HCT116 (cell line): ENCODE results near the gene TNKS1BP1. TPM values are rescaled to one million over a fixed set of nuclear protein-coding genes. Genes with fewer than 3 reads are reported as not detected.

Experiments
- ATAC-seq: fragments of 200-7000 bp; cut with Tn5 transposase; 2 replicates; pipeline ENCODE4 v1.9.1; 2020; ENCODE audit warnings: mild to moderate bottlenecking, moderate library complexity
- BruUV-seq: library from RNA; stranded (reverse); fragments of 400-500 nt; replicated peaks from 2 replicates; lab custom pipeline; 2021; lab: Mats Ljungman, UMichigan
- CTCF ChIA-PET: fragments of 300-600 bp; sonication (Branson Sonifier 250); formaldehyde crosslinking; loops from one replicate; lab custom pipeline; 2021; ENCODE audit warnings: antibody characterized with exemption; lab: Charles Lee
- POLR2A ChIA-PET: fragments of 300-600, 350-600 bp; sonication (Branson Sonifier 250); formaldehyde crosslinking; loops from one replicate; lab custom pipeline; 2021; ENCODE audit warnings: antibody characterized with exemption; lab: Charles Lee
- RAD21 ChIA-PET, 2 experiments: fragments of 300-600 bp; sonication (Branson Sonifier 250); formaldehyde crosslinking; loops; one replicate each; lab custom pipeline; 2023; ENCODE audit warnings: low total read pairs in 2 of 2; ENCODE audit not compliant: uncharacterized antibody in 2 of 2, unreplicated experiment in 2 of 2, low non-redundant PET in 1 of 2; lab: Charles Lee
- DNase-seq: peaks from one replicate; pipeline ENCODE4 v3.0.0-alpha.2; 2010; ENCODE audit warnings: low read depth, low spot score
- H2AFZ ChIP-seq: fragments of 200-600 bp; shearing (Covaris generic), sonication (generic); 2 replicates; pipeline ENCODE4 v1.6.1; 2017; ENCODE audit warnings: low read depth, mixed run types, mixed read lengths, antibody characterized with exemption, low read length; ENCODE audit not compliant: poor library complexity, severe bottlenecking
- H3K27ac ChIP-seq: 2 replicates; pipeline ENCODE4 v1.5.1; 2012; ENCODE audit warnings: low read depth, low read length
- H3K27me3 ChIP-seq: fragments of 200-600 bp; sonication (generic); 2 replicates; pipeline ENCODE4 v1.6.1; 2016; ENCODE audit warnings: mixed run types, low read length, mixed read lengths; ENCODE audit not compliant: insufficient read depth
- H3K36me3 ChIP-seq, 2 experiments: fragments of 200-500 bp in 1 of 2; fragments of 200-600 bp in 1 of 2; sonication (Bioruptor generic) in 1 of 2; sonication (generic) in 1 of 2; 2 replicates each; pipeline versions ENCODE4 v1.5.1 to v1.6.1; 2014 to 2016; ENCODE audit warnings: low read length in 2 of 2, inconsistent platforms in 1 of 2, mixed read lengths in 1 of 2, mixed run types in 1 of 2; ENCODE audit not compliant: insufficient read depth in 2 of 2, control insufficient read depth in 1 of 2
- H3K4me1 ChIP-seq, 2 experiments: fragments of 200-600 bp in 1 of 2; sonication (generic) in 1 of 2; 2 replicates each; pipeline versions ENCODE4 v1.5.1 to v1.6.1; 2012 to 2017; ENCODE audit warnings: low read length in 2 of 2, inconsistent platforms in 1 of 2, mild to moderate bottlenecking in 1 of 2, mixed read lengths in 1 of 2, mixed run types in 1 of 2, moderate library complexity in 1 of 2; ENCODE audit not compliant: insufficient read depth in 2 of 2, control insufficient read depth in 1 of 2
- H3K4me2 ChIP-seq: fragments of 200-600 bp; sonication (generic); 2 replicates; pipeline ENCODE4 v1.6.1; 2017; ENCODE audit warnings: mixed run types, low read length, mixed read lengths
- H3K4me3 ChIP-seq, 2 experiments: fragments of 200-600 bp in 1 of 2; sonication (generic) in 1 of 2; replicated peaks in 1 of 2; 2 replicates each; pipeline ENCODE4 v1.5.1; 2011 to 2016; ENCODE audit warnings: low read length in 2 of 2, control low read depth in 1 of 2, low read depth in 1 of 2, mild to moderate bottlenecking in 1 of 2, mixed read lengths in 1 of 2, mixed run types in 1 of 2
- H3K79me2 ChIP-seq: fragments of 200-600 bp; sonication (generic); 2 replicates; pipeline ENCODE4 v1.6.1; 2017; ENCODE audit warnings: mild to moderate bottlenecking, mixed run types, low read length, moderate library complexity, mixed read lengths; ENCODE audit not compliant: insufficient read depth
- H3K9ac ChIP-seq: fragments of 200-600 bp; sonication (generic); 2 replicates; pipeline ENCODE4 v1.6.1; 2016; ENCODE audit warnings: low read length, mixed read lengths
- H3K9me2 ChIP-seq: fragments of 200-600 bp; sonication (generic), shearing (Covaris generic); 2 replicates; pipeline ENCODE4 v1.6.1; 2017; ENCODE audit warnings: mixed run types, mild to moderate bottlenecking, moderate library complexity; ENCODE audit not compliant: insufficient read depth
- H3K9me3 ChIP-seq, 2 experiments: fragments of 200-500 bp in 1 of 2; fragments of 200-600 bp in 1 of 2; sonication (Bioruptor generic) in 1 of 2; sonication (generic) in 1 of 2; 2 replicates each; pipeline ENCODE4 v1.6.1; 2014 to 2017; ENCODE audit warnings: low read length in 2 of 2, mixed read lengths in 2 of 2, inconsistent platforms in 1 of 2, low read depth in 1 of 2, mild to moderate bottlenecking in 1 of 2, mixed run types in 1 of 2, moderate library complexity in 1 of 2; ENCODE audit not compliant: control insufficient read depth in 1 of 2, insufficient read depth in 1 of 2
- H4K20me1 ChIP-seq: fragments of 200-600 bp; sonication (generic), shearing (Covaris generic); 2 replicates; pipeline ENCODE4 v1.6.1; 2017; ENCODE audit warnings: mixed run types, mild to moderate bottlenecking, moderate library complexity; ENCODE audit not compliant: insufficient read depth
- CEBPB ChIP-seq: IDR thresholded peaks from 2 replicates; pipeline ENCODE4 v1.6.1; 2012; ENCODE audit warnings: low read depth
- EGR1 ChIP-seq: IDR thresholded peaks from 2 replicates; pipeline ENCODE4 v1.6.1; 2012; ENCODE audit warnings: low read depth
- ELF1 ChIP-seq: IDR thresholded peaks from 2 replicates; pipeline ENCODE4 v1.6.1; 2012; ENCODE audit warnings: low read depth, borderline replicate concordance
- MAX ChIP-seq: IDR thresholded peaks from 2 replicates; pipeline ENCODE4 v1.6.1; 2012
- POLR2AphosphoS5 ChIP-seq: IDR thresholded peaks from 2 replicates; pipeline ENCODE4 v1.6.1; 2011; ENCODE audit warnings: mild to moderate bottlenecking, low read depth, low read length, moderate library complexity
- SIN3A ChIP-seq: IDR thresholded peaks from 2 replicates; pipeline ENCODE4 v1.6.1; 2012; ENCODE audit warnings: low read depth
- SP1 ChIP-seq: IDR thresholded peaks from 2 replicates; pipeline ENCODE4 v1.6.1; 2012; ENCODE audit warnings: low read depth
- SRF ChIP-seq: IDR thresholded peaks from 2 replicates; pipeline ENCODE4 v1.6.1; 2012; ENCODE audit warnings: low read depth
- ZBTB33 ChIP-seq: IDR thresholded peaks from 2 replicates; pipeline ENCODE4 v1.6.1; 2011; ENCODE audit warnings: mild to moderate bottlenecking, low read length, moderate library complexity; ENCODE audit not compliant: insufficient replicate concordance; ENCODE audit errors: extremely low read depth
- intact Hi-C: fragments of 100-400 bp; cut with micrococcal nuclease; formaldehyde crosslinking; loops from 2 replicates; pipeline ENCODE4 v1.10.0; 2022
- total RNA-seq: library from RNA; stranded (reverse); gene quantifications from one replicate; pipeline ENCODE4 v1.2.1, GENCODE V29; 2021; ENCODE audit not compliant: unreplicated experiment
- TF ChIP-seq, protein P1 (sequence below): IDR thresholded peaks from 2 replicates; pipeline ENCODE4 v1.6.1; 2012; ENCODE audit warnings: low read depth
- TF ChIP-seq, protein P2 (sequence below): IDR thresholded peaks from 2 replicates; pipeline ENCODE4 v1.6.1; 2012

TNKS1BP1 gene
- total RNA-seq, 1 experiment from 2014 or later = 77.6 TPM

DNA sequence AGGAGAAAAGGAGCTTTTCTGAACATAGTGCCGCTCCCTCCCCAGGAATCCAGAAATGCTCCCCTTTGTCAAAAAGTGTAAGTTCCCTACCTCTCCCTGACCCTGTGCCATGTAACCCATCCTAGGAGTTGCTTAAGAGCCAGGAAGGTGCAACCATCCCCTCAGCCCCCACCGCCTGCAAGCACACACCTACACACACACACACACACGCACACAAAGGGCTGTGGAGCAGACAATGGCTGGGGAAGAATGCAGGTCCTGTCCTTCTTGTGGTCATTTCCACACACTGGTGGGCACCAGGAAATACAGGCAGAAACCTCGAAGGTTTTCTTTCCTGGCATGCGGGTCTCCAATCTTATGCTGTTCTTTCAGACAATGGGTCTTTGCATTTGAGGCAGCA, 14.6 kb upstream of the TNKS1BP1 start:
- no peak for DNase-seq
- no TSS peak for BruUV-seq
- no peaks in the 10 kb centered on the region for H3K9me2 ChIP-seq

More for the DNA sequence above, 14.6 kb upstream of the TNKS1BP1 start:
- Histone ChIP-seq H3K36me3 (peaks cover 0 to 2% of the 10 kb centered on the region in 2 experiments; a peak in 1 of 4 replicates), H3K9ac (no peak overlapping the region), H3K27ac (no peak overlapping the region), H3K9me3 (no peaks in the 10 kb centered on the region), H2AFZ (no peak overlapping the region), H3K4me1 (peaks cover 7 to 15% of the 10 kb centered on the region in 2 experiments; a peak in 3 of 4 replicates), H3K4me2 (no peak overlapping the region), H3K79me2 (peaks cover 12% of the 10 kb centered on the region), H3K4me3 (no peak overlapping the region), H3K27me3 (no peaks in the 10 kb centered on the region), H4K20me1 (no peaks in the 10 kb centered on the region)
- ChIA-PET POLR2A (interaction anchor here (1.0 kb wide), 1 partner anchor 14 kb away, joined by 3 read pairs; no protein-coding TSS in a partner anchor), CTCF (interaction anchor here (1.2 kb wide), 1 partner anchor 13 kb away, joined by 3 read pairs; no protein-coding TSS in a partner anchor), RAD21 (no interaction called here)
- intact Hi-C loops = no loop called here
- ATAC-seq = no peak
- TF ChIP-seq EGR1 = no peak
- TF ChIP-seq, protein P1, sequence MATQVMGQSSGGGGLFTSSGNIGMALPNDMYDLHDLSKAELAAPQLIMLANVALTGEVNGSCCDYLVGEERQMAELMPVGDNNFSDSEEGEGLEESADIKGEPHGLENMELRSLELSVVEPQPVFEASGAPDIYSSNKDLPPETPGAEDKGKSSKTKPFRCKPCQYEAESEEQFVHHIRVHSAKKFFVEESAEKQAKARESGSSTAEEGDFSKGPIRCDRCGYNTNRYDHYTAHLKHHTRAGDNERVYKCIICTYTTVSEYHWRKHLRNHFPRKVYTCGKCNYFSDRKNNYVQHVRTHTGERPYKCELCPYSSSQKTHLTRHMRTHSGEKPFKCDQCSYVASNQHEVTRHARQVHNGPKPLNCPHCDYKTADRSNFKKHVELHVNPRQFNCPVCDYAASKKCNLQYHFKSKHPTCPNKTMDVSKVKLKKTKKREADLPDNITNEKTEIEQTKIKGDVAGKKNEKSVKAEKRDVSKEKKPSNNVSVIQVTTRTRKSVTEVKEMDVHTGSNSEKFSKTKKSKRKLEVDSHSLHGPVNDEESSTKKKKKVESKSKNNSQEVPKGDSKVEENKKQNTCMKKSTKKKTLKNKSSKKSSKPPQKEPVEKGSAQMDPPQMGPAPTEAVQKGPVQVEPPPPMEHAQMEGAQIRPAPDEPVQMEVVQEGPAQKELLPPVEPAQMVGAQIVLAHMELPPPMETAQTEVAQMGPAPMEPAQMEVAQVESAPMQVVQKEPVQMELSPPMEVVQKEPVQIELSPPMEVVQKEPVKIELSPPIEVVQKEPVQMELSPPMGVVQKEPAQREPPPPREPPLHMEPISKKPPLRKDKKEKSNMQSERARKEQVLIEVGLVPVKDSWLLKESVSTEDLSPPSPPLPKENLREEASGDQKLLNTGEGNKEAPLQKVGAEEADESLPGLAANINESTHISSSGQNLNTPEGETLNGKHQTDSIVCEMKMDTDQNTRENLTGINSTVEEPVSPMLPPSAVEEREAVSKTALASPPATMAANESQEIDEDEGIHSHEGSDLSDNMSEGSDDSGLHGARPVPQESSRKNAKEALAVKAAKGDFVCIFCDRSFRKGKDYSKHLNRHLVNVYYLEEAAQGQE = no peak
- no peak for TF ChIP-seq SP1
- TF ChIP-seq ZBTB33 = no peak
- TF ChIP-seq CEBPB = no peak
- TF ChIP-seq MAX = no peak
- TF ChIP-seq POLR2AphosphoS5 = no peak
- TF ChIP-seq ELF1 = no peak
- TF ChIP-seq SRF = no peak
- TF ChIP-seq, protein P2, sequence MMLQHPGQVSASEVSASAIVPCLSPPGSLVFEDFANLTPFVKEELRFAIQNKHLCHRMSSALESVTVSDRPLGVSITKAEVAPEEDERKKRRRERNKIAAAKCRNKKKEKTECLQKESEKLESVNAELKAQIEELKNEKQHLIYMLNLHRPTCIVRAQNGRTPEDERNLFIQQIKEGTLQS = no peak
- no peak for TF ChIP-seq SIN3A
